ENCODE measurements around the gene TWIST1. TPM values are rescaled to one million over a fixed set of nuclear protein-coding genes. Genes with fewer than 3 reads are reported as not detected.

The TWIST1 gene
- total and polyA plus RNA-seq, 2 of the 13 experiments (the other 11 are each of a cell fraction or from before 2014, with no cell fraction given) = not detected

- Histone ChIP-seq H3K36me3 (replicated peaks in 1 of 2; ENCODE audit: control insufficient read depth in 1 of 2, insufficient read depth in 2 of 2, low read length in 2 of 2) (no peaks in the 10 kb centered on the region), H3K4me2 (ENCODE audit: low read depth, low read length) (no peak overlapping the region), H3K4me3 (replicated peaks in 1 of 3; ENCODE audit: insufficient read depth in 1 of 3, low read depth in 2 of 3, low read length in 3 of 3) (no peak overlapping the region), H3K27ac (ENCODE audit: extremely low read length, insufficient read depth, low read length) (no peak overlapping the region), H3K4me1 (ENCODE audit: insufficient read depth, low read length) (no peaks in the 10 kb centered on the region), H3K79me2 (ENCODE audit: insufficient read depth, low read length) (no peaks in the 10 kb centered on the region), H3K9me3 (ENCODE audit: low read length) (no peaks in the 10 kb centered on the region), H2AFZ (ENCODE audit: low read length) (no peak overlapping the region), H3K9ac (ENCODE audit: insufficient read depth, low read depth, low read length) (no peak overlapping the region), H3K27me3 (ENCODE audit: control insufficient read depth in 1 of 2, insufficient read depth in 2 of 2, low read length in 2 of 2) (peaks cover 2 to 14% of the 10 kb centered on the region in 2 experiments; a peak in 3 of 5 replicates), H4K20me1 (ENCODE audit: insufficient read depth, low read length) (no peaks in the 10 kb centered on the region)
- 81% methylated on average over 45 of the region's 70 CpGs for WGBS (ENCODE audit: low lambda C conversion rate)
- in situ Hi-C loops (cut with HindIII; ENCODE audit: extremely low pct_ligation_motif_present, low pct_unique_long_range_greater_than_20kb) (loop anchor here (25.0 kb wide), 1 partner anchor 546 kb away; no protein-coding TSS in a partner anchor), intact Hi-C loops (cut with micrococcal nuclease; ENCODE audit: unreplicated experiment) (no loop called here)
- TF ChIP-seq ZFP1 (CRISPR knock-in tag; IDR thresholded peaks at IDR 0.05) (no peak), SMC3 (IDR thresholded peaks at IDR 0.05; ENCODE audit: low read length) (no peak), JUN (CRISPR knock-in tag; IDR thresholded peaks at IDR 0.05) (no peak), ATM (IDR thresholded peaks at IDR 0.05; ENCODE audit: borderline replicate concordance) (no peak), NCOA2 (CRISPR knock-in tag; IDR thresholded peaks at IDR 0.05) (no peak), ZNF354B (CRISPR knock-in tag; IDR thresholded peaks at IDR 0.05) (no peak), TCF12 (IDR thresholded peaks at IDR 0.05) (no peak), TCF12 (CRISPR knock-in tag; IDR thresholded peaks at IDR 0.05) (no peak), ZSCAN31 (CRISPR knock-in tag; IDR thresholded peaks at IDR 0.05; ENCODE audit: low read depth) (no peak), ZBTB7B (CRISPR knock-in tag; IDR thresholded peaks at IDR 0.05) (no peak), ZNF850 (CRISPR knock-in tag; conservative IDR thresholded peaks at IDR 0.05) (no peak), TEAD3 (CRISPR knock-in tag; optimal IDR thresholded peaks at IDR 0.05; ENCODE audit: borderline replicate concordance) (no peak), MIXL1 (CRISPR knock-in tag; IDR thresholded peaks at IDR 0.05) (no peak), ZNF510 (CRISPR knock-in tag; IDR thresholded peaks at IDR 0.05; ENCODE audit: low read depth) (no peak), MTF1 (CRISPR knock-in tag; IDR thresholded peaks at IDR 0.05) (no peak)
- TF ChIP-seq, protein P1, sequence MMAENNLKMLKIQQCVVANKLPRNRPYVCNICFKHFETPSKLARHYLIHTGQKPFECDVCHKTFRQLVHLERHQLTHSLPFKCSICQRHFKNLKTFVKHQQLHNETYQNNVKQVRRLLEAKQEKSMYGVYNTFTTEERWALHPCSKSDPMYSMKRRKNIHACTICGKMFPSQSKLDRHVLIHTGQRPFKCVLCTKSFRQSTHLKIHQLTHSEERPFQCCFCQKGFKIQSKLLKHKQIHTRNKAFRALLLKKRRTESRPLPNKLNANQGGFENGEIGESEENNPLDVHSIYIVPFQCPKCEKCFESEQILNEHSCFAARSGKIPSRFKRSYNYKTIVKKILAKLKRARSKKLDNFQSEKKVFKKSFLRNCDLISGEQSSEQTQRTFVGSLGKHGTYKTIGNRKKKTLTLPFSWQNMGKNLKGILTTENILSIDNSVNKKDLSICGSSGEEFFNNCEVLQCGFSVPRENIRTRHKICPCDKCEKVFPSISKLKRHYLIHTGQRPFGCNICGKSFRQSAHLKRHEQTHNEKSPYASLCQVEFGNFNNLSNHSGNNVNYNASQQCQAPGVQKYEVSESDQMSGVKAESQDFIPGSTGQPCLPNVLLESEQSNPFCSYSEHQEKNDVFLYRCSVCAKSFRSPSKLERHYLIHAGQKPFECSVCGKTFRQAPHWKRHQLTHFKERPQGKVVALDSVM (CRISPR knock-in tag; IDR thresholded peaks at IDR 0.05) = no peak
- TF ChIP-seq, protein P2, sequence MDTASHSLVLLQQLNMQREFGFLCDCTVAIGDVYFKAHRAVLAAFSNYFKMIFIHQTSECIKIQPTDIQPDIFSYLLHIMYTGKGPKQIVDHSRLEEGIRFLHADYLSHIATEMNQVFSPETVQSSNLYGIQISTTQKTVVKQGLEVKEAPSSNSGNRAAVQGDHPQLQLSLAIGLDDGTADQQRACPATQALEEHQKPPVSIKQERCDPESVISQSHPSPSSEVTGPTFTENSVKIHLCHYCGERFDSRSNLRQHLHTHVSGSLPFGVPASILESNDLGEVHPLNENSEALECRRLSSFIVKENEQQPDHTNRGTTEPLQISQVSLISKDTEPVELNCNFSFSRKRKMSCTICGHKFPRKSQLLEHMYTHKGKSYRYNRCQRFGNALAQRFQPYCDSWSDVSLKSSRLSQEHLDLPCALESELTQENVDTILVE (CRISPR knock-in tag; IDR thresholded peaks at IDR 0.05) = no peak
- POLR2A ChIA-PET = no interaction called here
- ATAC-seq (no peak), FAIRE-seq (no peak), DNase-seq (ENCODE audit: low spot score) (no peak)
- no TSS peak for BruUV-seq (replicated peaks)
- CTCF ChIA-PET (ENCODE audit: low intra/inter-chr PET ratio, low total read pairs) = no interaction called here
Measured at GRCh38 chr7:19116121-19117090, 1.0 kb downstream of the TWIST1 start.

All from HepG2 (cell line).